IMR-90 (cell line): ENCODE data around the gene USP20. TPM values are rescaled to one million over a fixed set of nuclear protein-coding genes. Genes with fewer than 3 reads are reported as not detected.

ENCODE experiments used
- ATAC-seq: fragments of 200-7000 bp; cut with Tn5 transposase; 2 replicates; pipeline ENCODE4 v1.9.1; 2020; ENCODE audit warnings: low read depth, mild to moderate bottlenecking, moderate library complexity
- BruUV-seq: library from RNA; stranded (reverse); fragments of 400-500 nt; replicated peaks from 2 replicates; lab custom pipeline; 2021; lab: Mats Ljungman, UMichigan
- CTCF ChIA-PET: fragments of 300-600 bp; formaldehyde crosslinking; extraction: SDS; loops from one replicate; lab custom pipeline; 2021; ENCODE audit warnings: antibody characterized with exemption; lab: Yijun Ruan, JAX
- POLR2A ChIA-PET: fragments of 300-600 bp; sonication (Branson Sonifier 250); formaldehyde crosslinking; loops from one replicate; lab custom pipeline; 2022; ENCODE audit warnings: antibody characterized with exemption; ENCODE audit not compliant: unreplicated experiment; lab: Charles Lee
- DNase-seq: peaks from one replicate; pipeline ENCODE4 v3.0.0; 2013
- H2AFZ ChIP-seq: replicated peaks from 2 replicates; pipeline ENCODE3; 2013; ENCODE audit warnings: low read length, mild to moderate bottlenecking; ENCODE audit not compliant: poor library complexity
- H2AK5ac ChIP-seq: 2 replicates; pipeline ENCODE4 v1.6.1; 2013; ENCODE audit warnings: low read depth, low read length, inconsistent platforms
- H2AK9ac ChIP-seq: replicated peaks from 2 replicates; pipeline ENCODE3; 2013; ENCODE audit warnings: mild to moderate bottlenecking, low read depth, low read length, moderate library complexity; ENCODE audit not compliant: poor library complexity
- H2BK120ac ChIP-seq: 2 replicates; pipeline ENCODE4 v1.6.1; 2013; ENCODE audit warnings: low read depth, low read length, inconsistent platforms
- H2BK15ac ChIP-seq: 3 replicates; pipeline ENCODE4 v1.6.1; 2013; ENCODE audit warnings: low read depth, low read length, inconsistent platforms
- H2BK20ac ChIP-seq: 2 replicates; pipeline ENCODE4 v1.6.1; 2013; ENCODE audit warnings: low read depth, mild to moderate bottlenecking, inconsistent platforms, low read length, moderate library complexity
- H2BK5ac ChIP-seq: 2 replicates; pipeline ENCODE4 v1.6.1; 2013; ENCODE audit warnings: mild to moderate bottlenecking, low read depth, low read length, inconsistent platforms; ENCODE audit not compliant: poor library complexity, severe bottlenecking
- H3K14ac ChIP-seq: replicated peaks from 2 replicates; pipeline ENCODE4 v1.6.1; 2013; ENCODE audit warnings: low read depth, low read length, inconsistent platforms
- H3K18ac ChIP-seq: 2 replicates; pipeline ENCODE4 v1.6.1; 2013; ENCODE audit warnings: low read depth, low read length, control low read depth
- H3K23ac ChIP-seq: 2 replicates; pipeline ENCODE4 v1.6.1; 2013; ENCODE audit warnings: low read depth, low read length, inconsistent platforms
- H3K27ac ChIP-seq: 2 replicates; pipeline ENCODE4 v1.5.1; 2013; ENCODE audit warnings: mild to moderate bottlenecking, control low read depth, low read length; ENCODE audit not compliant: insufficient read depth
- H3K27me3 ChIP-seq: 2 replicates; pipeline ENCODE4 v1.6.1; 2013; ENCODE audit warnings: low read length; ENCODE audit not compliant: control insufficient read depth, insufficient read depth
- H3K36me3 ChIP-seq: 2 replicates; pipeline ENCODE4 v1.6.1; 2013; ENCODE audit warnings: low read length, mixed read lengths; ENCODE audit not compliant: control insufficient read depth, insufficient read depth
- H3K4ac ChIP-seq: 2 replicates; pipeline ENCODE4 v1.6.1; 2013; ENCODE audit warnings: low read depth, low read length, inconsistent platforms
- H3K4me1 ChIP-seq: 2 replicates; pipeline ENCODE4 v1.6.1; 2013; ENCODE audit warnings: low read length, mixed read lengths; ENCODE audit not compliant: control insufficient read depth, insufficient read depth
- H3K4me2 ChIP-seq: 2 replicates; pipeline ENCODE4 v1.6.1; 2013; ENCODE audit warnings: low read depth, mild to moderate bottlenecking, control low read depth, low read length, moderate library complexity
- H3K4me3 ChIP-seq: 2 replicates; pipeline ENCODE4 v1.5.1; 2013; ENCODE audit warnings: low read depth, mild to moderate bottlenecking, control low read depth, low read length, moderate library complexity; ENCODE audit not compliant: insufficient read depth
- H3K56ac ChIP-seq: 2 replicates; pipeline ENCODE4 v1.6.1; 2013; ENCODE audit warnings: low read length, inconsistent platforms; ENCODE audit not compliant: insufficient read depth; ENCODE audit errors: extremely low read depth
- H3K79me1 ChIP-seq, 2 experiments: 2 replicates each; pipeline ENCODE4 v1.6.1; 2013; ENCODE audit warnings: low read length in 2 of 2, inconsistent platforms in 1 of 2, low read depth in 1 of 2
- H3K9ac ChIP-seq: 2 replicates; pipeline ENCODE4 v1.6.1; 2013; ENCODE audit warnings: low read depth, low read length, control low read depth
- H3K9me1 ChIP-seq: 2 replicates; pipeline ENCODE4 v1.6.1; 2013; ENCODE audit warnings: low read length, inconsistent platforms; ENCODE audit not compliant: insufficient read depth
- H3K9me3 ChIP-seq: 2 replicates; pipeline ENCODE4 v1.6.1; 2013; ENCODE audit warnings: low read length; ENCODE audit not compliant: control insufficient read depth, insufficient read depth
- H4K20me1 ChIP-seq: 2 replicates; pipeline ENCODE4 v1.6.1; 2013; ENCODE audit warnings: low read length, inconsistent platforms; ENCODE audit not compliant: insufficient read depth
- H4K5ac ChIP-seq: 2 replicates; pipeline ENCODE4 v1.6.1; 2013; ENCODE audit warnings: mild to moderate bottlenecking, low read depth, low read length, control low read depth
- H4K8ac ChIP-seq, 2 experiments: 2 replicates each; pipeline ENCODE4 v1.6.1; 2013; ENCODE audit warnings: low read depth in 2 of 2, low read length in 2 of 2, control low read depth in 1 of 2, inconsistent platforms in 1 of 2
- H4K91ac ChIP-seq: 2 replicates; pipeline ENCODE4 v1.6.1; 2013; ENCODE audit warnings: low read depth, low read length, inconsistent platforms; ENCODE audit not compliant: insufficient read depth
- BHLHE40 ChIP-seq: fragments of 150-350 bp; IDR thresholded peaks from 2 replicates; pipeline ENCODE4 v1.6.1; 2016; ENCODE audit warnings: mild to moderate bottlenecking, low read depth, low read length
- CEBPB ChIP-seq: IDR thresholded peaks from 2 replicates; pipeline ENCODE4 v1.6.1; 2012; ENCODE audit warnings: low read depth, low read length, improper control_type of control experiment
- CHD1 ChIP-seq: IDR thresholded peaks from 2 replicates; pipeline ENCODE4 v1.6.1; 2012; ENCODE audit warnings: low read depth, low read length, improper control_type of control experiment
- FOS ChIP-seq: fragments of 150-350 bp; IDR thresholded peaks from 2 replicates; pipeline ENCODE4 v1.6.1; 2016; ENCODE audit warnings: low read depth, low read length
- MAFK ChIP-seq: IDR thresholded peaks from 2 replicates; pipeline ENCODE4 v1.6.1; 2012; ENCODE audit warnings: low read depth, low read length, improper control_type of control experiment
- MAZ ChIP-seq: IDR thresholded peaks from 2 replicates; pipeline ENCODE4 v1.6.1; 2012; ENCODE audit warnings: low read depth, mild to moderate bottlenecking, low read length, improper control_type of control experiment, moderate library complexity, borderline replicate concordance
- MXI1 ChIP-seq: IDR thresholded peaks from 2 replicates; pipeline ENCODE4 v1.6.1; 2012; ENCODE audit warnings: low read depth, mild to moderate bottlenecking, low read length, moderate library complexity, borderline replicate concordance
- RAD21 ChIP-seq: IDR thresholded peaks from 2 replicates; pipeline ENCODE4 v1.6.1; 2012; ENCODE audit warnings: low read length, improper control_type of control experiment
- RCOR1 ChIP-seq: IDR thresholded peaks from 2 replicates; pipeline ENCODE4 v1.6.1; 2012; ENCODE audit warnings: mild to moderate bottlenecking, low read length, improper control_type of control experiment; ENCODE audit not compliant: insufficient replicate concordance
- RFX5 ChIP-seq: IDR thresholded peaks from 2 replicates; pipeline ENCODE4 v1.8.0; 2012; ENCODE audit warnings: low read depth, mild to moderate bottlenecking, low read length, moderate library complexity
- SMC3 ChIP-seq: fragments of 150-350 bp; IDR thresholded peaks from 2 replicates; pipeline ENCODE4 v1.6.1; 2016; ENCODE audit warnings: low read depth, mild to moderate bottlenecking, antibody characterized with exemption, low read length, moderate library complexity
- USF2 ChIP-seq: fragments of 150-350 bp; IDR thresholded peaks from 2 replicates; pipeline ENCODE4 v1.6.1; 2017; ENCODE audit warnings: mild to moderate bottlenecking, antibody characterized with exemption, low read length, low read depth
- WGBS, 2 experiments: methylation state at CpG; one replicate each; pipeline versions ENCODE4 v1.1.5 to v1.1.7; 2013; ENCODE audit warnings: missing lambda C conversion rate in 2 of 2; ENCODE audit not compliant: insufficient read length in 1 of 2; ENCODE audit errors: extremely low coverage in 2 of 2; 5-methylcytosine and 5-hydroxymethylcytosine counted together
- dilution Hi-C: fragments of 300-500 bp; cut with HindIII; formaldehyde crosslinking; loops from one replicate; pipeline ENCODE4 v1.14.3; 2018; ENCODE audit warnings: low sequenced_read_pairs; ENCODE audit not compliant: unreplicated experiment
- in situ Hi-C: fragments of 300-500 bp; cut with MboI; formaldehyde crosslinking; loops from 3 replicates; pipeline ENCODE4 v1.14.3; 2019; ENCODE audit warnings: low sequenced_read_pairs, inconsistent platforms, mixed read lengths
- intact Hi-C: fragments of 100-400 bp; cut with micrococcal nuclease; formaldehyde crosslinking; loops from 2 replicates; pipeline ENCODE4 v1.10.0; 2022
- polyA plus RNA-seq, 3 experiments: library from polyadenylated mRNA; depleted of rRNA; stranded (reverse); fragments of >200 nt; gene quantifications; 2 replicates each; pipeline ENCODE4 v1.2.3, GENCODE V29; 2012; ENCODE audit warnings: low replicate concordance in 1 of 3
- total RNA-seq: library from RNA; depleted of rRNA; stranded (reverse); fragments of >200 nt; gene quantifications from 2 replicates; pipeline ENCODE4 v1.2.3, GENCODE V29; 2012
- TF ChIP-seq, protein P1 (sequence below): fragments of 150-350 bp; IDR thresholded peaks from 2 replicates; pipeline ENCODE4 v1.6.1; 2016; ENCODE audit warnings: low read depth, mild to moderate bottlenecking, low read length, moderate library complexity, borderline replicate concordance
- TF ChIP-seq, protein P2 (sequence below): conservative IDR thresholded peaks from 2 replicates; pipeline ENCODE4 v1.5.1; 2012; ENCODE audit warnings: mild to moderate bottlenecking, low read depth, low read length, improper control_type of control experiment

Gene USP20
- total and polyA plus RNA-seq, 2 of the 4 experiments (the other 2 are of a cell fraction): 3.8 to 21.6 TPM

GRCh38 chr9:129816501-129817435, 18.5 kb upstream of the USP20 start:
- no peak overlapping the region for H3K18ac ChIP-seq
- H3K56ac ChIP-seq: no peak overlapping the region
- peaks cover 13 to 46% of the 10 kb centered on the region in 2 experiments; a peak in 3 of 4 replicates for H3K79me1 ChIP-seq
- H3K9ac ChIP-seq: no peak overlapping the region
- H2AK9ac ChIP-seq: no peak overlapping the region
- no peak overlapping the region for H3K4ac ChIP-seq
- no peak overlapping the region for H3K27ac ChIP-seq
- in situ Hi-C loops: no loop called here
- dilution Hi-C loops: no loop called here
- ChIA-PET CTCF (no interaction called here), POLR2A (interaction anchor here (0.7 kb wide), 1 partner anchor 591 kb away, joined by 3 read pairs; no protein-coding TSS in a partner anchor)
- H2AK5ac ChIP-seq: no peak overlapping the region
- H4K8ac ChIP-seq: no peak overlapping the region
- no peak overlapping the region for H3K4me3 ChIP-seq
- ATAC-seq (no peak), DNase-seq (no peak)
- no peak overlapping the region for H3K14ac ChIP-seq
- H3K23ac ChIP-seq: no peak overlapping the region
- no TSS peak for BruUV-seq
- no peaks in the 10 kb centered on the region for H3K9me1 ChIP-seq
- H3K4me2 ChIP-seq: no peak overlapping the region
- intact Hi-C loops: no loop called here
- no peaks in the 10 kb centered on the region for H3K4me1 ChIP-seq
- no peak overlapping the region for H4K5ac ChIP-seq
- no peaks in the 10 kb centered on the region for H3K9me3 ChIP-seq
- WGBS, 2 experiments: 100% methylated on average over 3 of the region's 14 CpGs; no CpG with 5 or more reads in 1 of the 2 experiments
- H2BK20ac ChIP-seq: no peak overlapping the region
- H2BK15ac ChIP-seq: no peak overlapping the region
- no peak overlapping the region for H2BK5ac ChIP-seq
- H3K36me3 ChIP-seq: peaks cover 60% of the 10 kb centered on the region
- 0 out of 2 replicates have a peak, but pooled peaks cover 4% of the 10 kb centered on the region for H4K20me1 ChIP-seq
- H4K91ac ChIP-seq: no peak overlapping the region
- H2BK120ac ChIP-seq: no peak overlapping the region
- no peak overlapping the region for H2AFZ ChIP-seq
- no peaks in the 10 kb centered on the region for H3K27me3 ChIP-seq
- TF ChIP-seq USF2 (no peak), CHD1 (no peak), MXI1 (no peak), RAD21 (no peak), FOS (no peak), BHLHE40 (no peak), RFX5 (no peak), SMC3 (no peak), MAZ (no peak), CEBPB (no peak), MAFK (no peak), RCOR1 (no peak)
- TF ChIP-seq, protein P1, sequence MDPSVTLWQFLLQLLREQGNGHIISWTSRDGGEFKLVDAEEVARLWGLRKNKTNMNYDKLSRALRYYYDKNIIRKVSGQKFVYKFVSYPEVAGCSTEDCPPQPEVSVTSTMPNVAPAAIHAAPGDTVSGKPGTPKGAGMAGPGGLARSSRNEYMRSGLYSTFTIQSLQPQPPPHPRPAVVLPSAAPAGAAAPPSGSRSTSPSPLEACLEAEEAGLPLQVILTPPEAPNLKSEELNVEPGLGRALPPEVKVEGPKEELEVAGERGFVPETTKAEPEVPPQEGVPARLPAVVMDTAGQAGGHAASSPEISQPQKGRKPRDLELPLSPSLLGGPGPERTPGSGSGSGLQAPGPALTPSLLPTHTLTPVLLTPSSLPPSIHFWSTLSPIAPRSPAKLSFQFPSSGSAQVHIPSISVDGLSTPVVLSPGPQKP: no peak
- TF ChIP-seq, protein P2, sequence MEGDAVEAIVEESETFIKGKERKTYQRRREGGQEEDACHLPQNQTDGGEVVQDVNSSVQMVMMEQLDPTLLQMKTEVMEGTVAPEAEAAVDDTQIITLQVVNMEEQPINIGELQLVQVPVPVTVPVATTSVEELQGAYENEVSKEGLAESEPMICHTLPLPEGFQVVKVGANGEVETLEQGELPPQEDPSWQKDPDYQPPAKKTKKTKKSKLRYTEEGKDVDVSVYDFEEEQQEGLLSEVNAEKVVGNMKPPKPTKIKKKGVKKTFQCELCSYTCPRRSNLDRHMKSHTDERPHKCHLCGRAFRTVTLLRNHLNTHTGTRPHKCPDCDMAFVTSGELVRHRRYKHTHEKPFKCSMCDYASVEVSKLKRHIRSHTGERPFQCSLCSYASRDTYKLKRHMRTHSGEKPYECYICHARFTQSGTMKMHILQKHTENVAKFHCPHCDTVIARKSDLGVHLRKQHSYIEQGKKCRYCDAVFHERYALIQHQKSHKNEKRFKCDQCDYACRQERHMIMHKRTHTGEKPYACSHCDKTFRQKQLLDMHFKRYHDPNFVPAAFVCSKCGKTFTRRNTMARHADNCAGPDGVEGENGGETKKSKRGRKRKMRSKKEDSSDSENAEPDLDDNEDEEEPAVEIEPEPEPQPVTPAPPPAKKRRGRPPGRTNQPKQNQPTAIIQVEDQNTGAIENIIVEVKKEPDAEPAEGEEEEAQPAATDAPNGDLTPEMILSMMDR: no peak
